CD14-positive monocyte (primary cell): Measurements from ENCODE around the gene GPR148. TPM values are rescaled to one million over a fixed set of nuclear protein-coding genes. Genes with fewer than 3 reads are reported as not detected.

ENCODE experiments used
- DNase-seq, 3 donors: peaks; one replicate each; pipeline ENCODE4 v3.0.0-alpha.2; 2011 to 2022
- H2AFZ ChIP-seq: 2 replicates; pipeline ENCODE4 v1.6.0; 2012; ENCODE audit warnings: mild to moderate bottlenecking, low read depth, low read length, inconsistent platforms; ENCODE audit not compliant: insufficient read depth, poor library complexity, severe bottlenecking
- H3K27ac ChIP-seq, 2 donors: 1 replicate in 1 of 2; 2 replicates in 1 of 2; pipeline ENCODE4 v1.5.1; 2012 to 2013; ENCODE audit warnings: low read length in 2 of 2, control low read depth in 1 of 2, inconsistent platforms in 1 of 2, low read depth in 1 of 2, mild to moderate bottlenecking in 1 of 2
- H3K27me3 ChIP-seq, 2 donors: one replicate each; pipeline versions ENCODE4 v1.6.0 to v1.6.1; 2011 to 2013; ENCODE audit warnings: low read length in 2 of 2; ENCODE audit not compliant: control insufficient read depth in 2 of 2, insufficient read depth in 2 of 2
- H3K36me3 ChIP-seq, 2 donors: replicated peaks in 1 of 2; 1 replicate in 1 of 2; 2 replicates in 1 of 2; pipeline versions ENCODE4 v1.5.1 to v1.6.1; 2012 to 2013; ENCODE audit warnings: low read length in 2 of 2, control low read depth in 1 of 2, inconsistent platforms in 1 of 2, mild to moderate bottlenecking in 1 of 2; ENCODE audit not compliant: insufficient read depth in 2 of 2, control insufficient read depth in 1 of 2
- H3K4me1 ChIP-seq, 2 donors: 1 replicate in 1 of 2; 2 replicates in 1 of 2; pipeline versions ENCODE4 v1.5.1 to v1.6.1; 2012 to 2013; ENCODE audit warnings: low read length in 2 of 2, control low read depth in 1 of 2, inconsistent platforms in 1 of 2, mild to moderate bottlenecking in 1 of 2, moderate library complexity in 1 of 2; ENCODE audit not compliant: insufficient read depth in 2 of 2, control insufficient read depth in 1 of 2
- H3K4me2 ChIP-seq: replicated peaks from 2 replicates; pipeline ENCODE3; 2012; ENCODE audit warnings: low read length, moderate library complexity, mild to moderate bottlenecking; ENCODE audit not compliant: poor library complexity, severe bottlenecking; ENCODE audit errors: extremely low read depth
- H3K4me3 ChIP-seq, 3 experiments: fragments of 200-600 bp in 1 of 3; sonication (generic) in 1 of 3; replicated peaks in 1 of 3; 1 replicate in 2 of 3; 2 replicates in 1 of 3; pipeline ENCODE4 v1.5.1; 2011 to 2013; ENCODE audit warnings: low read length in 3 of 3, mild to moderate bottlenecking in 3 of 3, control low read depth in 2 of 3, low read depth in 2 of 3, inconsistent platforms in 1 of 3, moderate library complexity in 1 of 3
- H3K79me2 ChIP-seq: 2 replicates; pipeline ENCODE4 v1.6.0; 2012; ENCODE audit warnings: mild to moderate bottlenecking, control low read depth, inconsistent platforms, low read length, moderate library complexity; ENCODE audit not compliant: insufficient read depth
- H3K9ac ChIP-seq: 2 replicates; pipeline ENCODE4 v1.6.0; 2017; ENCODE audit warnings: low read length, mild to moderate bottlenecking; ENCODE audit not compliant: insufficient read depth, poor library complexity, severe bottlenecking
- H3K9me3 ChIP-seq, 2 donors: replicated peaks in 1 of 2; 1 replicate in 1 of 2; 2 replicates in 1 of 2; pipeline versions ENCODE4 v1.5.1 to v1.6.1; 2012 to 2013; ENCODE audit warnings: low read length in 2 of 2, control low read depth in 1 of 2; ENCODE audit not compliant: control insufficient read depth in 1 of 2, insufficient read depth in 1 of 2
- H4K20me1 ChIP-seq: 2 replicates; pipeline ENCODE4 v1.6.0; 2012; ENCODE audit warnings: mild to moderate bottlenecking, low read length, control low read depth, moderate library complexity; ENCODE audit not compliant: insufficient read depth
- H3K27ac Mint-ChIP-seq, 7 donors: one replicate each; pipeline ENCODE4 v1.8.0; 2020; ENCODE audit warnings: mild to moderate bottlenecking in 7 of 7, mixed read lengths in 7 of 7, moderate library complexity in 6 of 7, inconsistent platforms in 2 of 7
- H3K27me3 Mint-ChIP-seq, 3 donors: one replicate each; pipeline ENCODE4 v1.8.0; 2021 to 2022; ENCODE audit warnings: low read depth in 3 of 3, mild to moderate bottlenecking in 3 of 3, mixed read lengths in 3 of 3, moderate library complexity in 3 of 3, inconsistent platforms in 1 of 3
- H3K36me3 Mint-ChIP-seq, 2 donors: one replicate each; pipeline ENCODE4 v1.8.0; 2020; ENCODE audit warnings: mixed read lengths in 2 of 2, inconsistent platforms in 1 of 2, mild to moderate bottlenecking in 1 of 2
- H3K4me1 Mint-ChIP-seq: one replicate; pipeline ENCODE4 v1.8.0; 2020; ENCODE audit warnings: mild to moderate bottlenecking, mixed read lengths
- H3K4me3 Mint-ChIP-seq, 2 donors: one replicate each; pipeline ENCODE4 v1.8.0; 2020; ENCODE audit warnings: mild to moderate bottlenecking in 2 of 2, mixed read lengths in 2 of 2, moderate library complexity in 1 of 2
- H3K9me3 Mint-ChIP-seq, 7 donors: one replicate each; pipeline ENCODE4 v1.8.0; 2020 to 2022; ENCODE audit warnings: mixed read lengths in 7 of 7, mild to moderate bottlenecking in 6 of 7, moderate library complexity in 6 of 7, inconsistent platforms in 2 of 7
- CTCF ChIP-seq: fragments of 200-600 bp; IDR thresholded peaks from one replicate; pipeline ENCODE4 v1.8.0; 2022; ENCODE audit warnings: antibody characterized with exemption, mild to moderate bottlenecking
- WGBS: methylation state at CpG from one replicate; pipeline ENCODE4 v1.1.5; 2013; ENCODE audit warnings: missing lambda C conversion rate; ENCODE audit not compliant: insufficient coverage; 5-methylcytosine and 5-hydroxymethylcytosine counted together
- intact Hi-C, 2 donors: fragments of 100-400 bp; cut with micrococcal nuclease; formaldehyde crosslinking; loops; one replicate each; pipeline versions ENCODE4 v1.15.0 to v1.15.1; 2023
- polyA plus RNA-seq, 3 donors: library from polyadenylated mRNA; depleted of rRNA in 1 of 3; unstranded in 2 of 3; stranded (reverse) in 1 of 3; fragments of 300-500 nt in 2 of 3; fragments of >200 nt in 1 of 3; fragmentation: Illumina TruSeq in 2 of 3; gene quantifications; 1 replicate in 2 of 3; 2 replicates in 1 of 3; pipeline ENCODE4 v1.2.3, GENCODE V29; 2012 to 2021

GPR148 gene
- polyA plus RNA-seq, 3 donors, result not detected

GRCh38 chr2:130737592-130737991 is 8.7 kb downstream of the GPR148 start:
- H3K36me3 Mint-ChIP-seq, result no peaks in the 10 kb centered on the region
- H3K27ac Mint-ChIP-seq, result no peak overlapping the region

GRCh38 chr2:130740671-130741070 is 11.8 kb downstream of the GPR148 start:
- Mint-ChIP-seq H3K27ac (peak overlapping the region in 1 of 7 donors; percentile 30), H3K4me1 (no peaks in the 10 kb centered on the region), H3K4me3 (no peak overlapping the region), H3K9me3 (peaks cover 0 to 5% (median 2%) of the 10 kb centered on the region in 7 donors), H3K27me3 (peaks cover 13 to 15% (median 14%) of the 10 kb centered on the region in 3 donors), H3K36me3 (no peaks in the 10 kb centered on the region)
- WGBS, result 82% methylated on average over 12 of the region's 12 CpGs
- no peak overlapping the region for H3K4me3 ChIP-seq
- H2AFZ ChIP-seq, result no peak overlapping the region
- H3K27ac ChIP-seq, result no peak overlapping the region
- no peaks in the 10 kb centered on the region for H4K20me1 ChIP-seq
- H3K4me2 ChIP-seq, result no peak overlapping the region
- H3K27me3 ChIP-seq, result peaks cover 0 to 2% of the 10 kb centered on the region in 2 donors
- H3K9me3 ChIP-seq, result no peaks in the 10 kb centered on the region
- H3K9ac ChIP-seq, result no peak overlapping the region
- no peak for DNase-seq
- intact Hi-C loops, result no loop called here
- TF ChIP-seq CTCF, result no peak
- H3K4me1 ChIP-seq, result no peaks in the 10 kb centered on the region
- H3K36me3 ChIP-seq, result no peaks in the 10 kb centered on the region
- no peaks in the 10 kb centered on the region for H3K79me2 ChIP-seq

More at GRCh38 chr2:130737592-130737991, 8.7 kb downstream of the GPR148 start:
- Histone ChIP-seq H3K4me1 (no peaks in the 10 kb centered on the region), H3K4me2 (no peak overlapping the region), H3K27ac (no peak overlapping the region), H3K36me3 (no peaks in the 10 kb centered on the region), H3K27me3 (no peaks in the 10 kb centered on the region), H3K9ac (no peak overlapping the region), H3K4me3 (no peak overlapping the region), H2AFZ (no peak overlapping the region), H3K9me3 (no peaks in the 10 kb centered on the region), H4K20me1 (no peaks in the 10 kb centered on the region), H3K79me2 (no peaks in the 10 kb centered on the region)
- Mint-ChIP-seq H3K4me3 (no peak overlapping the region), H3K27me3 (peaks cover 6 to 16% (median 11%) of the 10 kb centered on the region in 3 donors), H3K4me1 (no peaks in the 10 kb centered on the region), H3K9me3 (peaks cover 0 to 5% (median 0%) of the 10 kb centered on the region in 7 donors)
- WGBS, result 97% methylated on average over 11 of the region's 14 CpGs
- no peak for DNase-seq
- no peak for TF ChIP-seq CTCF
- intact Hi-C loops, result no loop called here
